ENCODE data around the gene FER1L5. TPM values are rescaled to one million over a fixed set of nuclear protein-coding genes. Genes with fewer than 3 reads are reported as not detected.

The FER1L5 gene
- total and polyA plus RNA-seq, 9 of the 15 experiments (the other 6 are each of a cell fraction or from before 2014, with no cell fraction given): 0.01 TPM; not detected in 6

DNA sequence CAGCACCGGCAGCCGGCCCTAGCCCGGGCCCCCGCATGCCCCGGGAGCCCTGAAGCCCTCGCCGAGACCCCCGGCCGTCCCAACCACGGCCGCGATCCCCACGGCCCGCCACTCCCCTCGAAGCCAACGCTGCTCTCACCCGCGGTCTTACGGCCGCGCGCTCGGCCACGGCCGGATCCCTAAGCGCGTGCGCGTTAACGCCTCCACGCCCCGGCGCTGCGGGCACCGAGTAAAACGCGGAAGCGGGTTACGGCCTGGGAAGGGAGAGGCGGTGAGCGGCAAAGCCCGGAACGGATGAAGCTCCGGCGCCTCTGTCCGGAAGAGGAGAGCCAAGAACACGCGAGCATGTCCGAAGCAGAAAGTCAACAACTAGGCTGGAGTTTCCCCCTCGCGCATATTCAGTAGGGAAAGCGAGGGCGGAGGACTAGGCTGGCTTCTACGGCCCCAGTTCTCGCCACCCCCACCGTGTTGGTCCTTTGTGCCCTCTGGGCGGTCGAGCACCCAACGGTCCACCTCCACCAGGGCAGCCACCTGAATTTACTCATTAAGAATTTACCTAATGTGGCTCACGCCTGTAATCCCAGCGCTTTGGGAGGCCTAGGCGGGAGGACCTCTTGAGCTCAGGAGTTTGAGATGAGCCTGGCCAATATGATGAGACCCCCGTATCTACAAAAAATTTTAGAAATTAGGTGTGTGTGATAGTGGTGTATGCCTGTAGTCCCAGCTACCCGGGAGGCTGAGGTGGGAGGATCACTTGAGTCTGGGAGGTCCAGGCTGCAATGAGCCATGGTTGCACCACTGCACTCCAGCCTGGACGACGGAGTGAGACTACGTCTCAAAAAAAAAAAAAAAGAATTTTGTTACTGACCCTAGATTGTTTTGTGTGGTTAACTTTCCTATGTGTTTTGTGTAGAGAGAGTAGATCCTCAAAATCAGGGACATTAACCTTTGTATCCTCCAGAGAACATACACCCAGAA, 4.1 kb upstream of the FER1L5 start, which contains the start of gene KANSL3 (continued):
- TF ChIP-seq PRMT5 (CRISPR knock-in tag; IDR thresholded peaks at IDR 0.05) (no peak), GABPA (tag; conservative IDR thresholded peaks at IDR 0.05; ENCODE audit: low read depth) (peak; percentile 75), ZC3H8 (IDR thresholded peaks at IDR 0.05) (no peak), TRIM24 (IDR thresholded peaks at IDR 0.05) (peak; percentile 42 to 49; a peak in 2 of 4 replicates), ZNF263 (CRISPR knock-in tag; IDR thresholded peaks at IDR 0.05; ENCODE audit: borderline replicate concordance) (no peak), ZNF583 (CRISPR knock-in tag; IDR thresholded peaks at IDR 0.05) (peak; percentile 57; the same call in 1 of the 2 replicates), HLTF (IDR thresholded peaks at IDR 0.05) (no peak), SIRT6 (IDR thresholded peaks at IDR 0.05; ENCODE audit: low read depth, low read length) (no peak), TEAD2 (tag; IDR thresholded peaks at IDR 0.05) (no peak), POLR2B (IDR thresholded peaks at IDR 0.05; ENCODE audit: low read depth, partially characterized antibody) (peak; percentile 67), ETV1 (tag; conservative IDR thresholded peaks at IDR 0.05; ENCODE audit: low read depth) (peak; percentile 98), KDM2B (CRISPR knock-in tag; IDR thresholded peaks at IDR 0.05) (peak; percentile 94), MYBL2 (IDR thresholded peaks at IDR 0.05; ENCODE audit: low read depth) (no peak), MYBL2 (CRISPR knock-in tag; IDR thresholded peaks at IDR 0.05; ENCODE audit: borderline replicate concordance) (no peak), MECOM (CRISPR knock-in tag; IDR thresholded peaks at IDR 0.05) (peak; percentile 68), TAF15 (IDR thresholded peaks at IDR 0.05; ENCODE audit: low read depth, low read length) (no peak), SMAD2 (IDR thresholded peaks at IDR 0.05; ENCODE audit: low read depth, low read length) (no peak; the same call in 1 of the 2 replicates), HIVEP1 (CRISPR knock-in tag; IDR thresholded peaks at IDR 0.05) (peak; percentile 31; the same call in 1 of the 2 replicates), ZKSCAN8 (CRISPR knock-in tag; IDR thresholded peaks at IDR 0.05) (no peak), CAMTA2 (CRISPR knock-in tag; conservative IDR thresholded peaks at IDR 0.05) (no peak), CBFA2T2 (conservative IDR thresholded peaks at IDR 0.05) (no peak), ZNF140 (CRISPR knock-in tag; IDR thresholded peaks at IDR 0.05) (no peak), ELF2 (CRISPR knock-in tag; IDR thresholded peaks at IDR 0.05) (peak; percentile 85)
- TF ChIP-seq, protein P1, sequence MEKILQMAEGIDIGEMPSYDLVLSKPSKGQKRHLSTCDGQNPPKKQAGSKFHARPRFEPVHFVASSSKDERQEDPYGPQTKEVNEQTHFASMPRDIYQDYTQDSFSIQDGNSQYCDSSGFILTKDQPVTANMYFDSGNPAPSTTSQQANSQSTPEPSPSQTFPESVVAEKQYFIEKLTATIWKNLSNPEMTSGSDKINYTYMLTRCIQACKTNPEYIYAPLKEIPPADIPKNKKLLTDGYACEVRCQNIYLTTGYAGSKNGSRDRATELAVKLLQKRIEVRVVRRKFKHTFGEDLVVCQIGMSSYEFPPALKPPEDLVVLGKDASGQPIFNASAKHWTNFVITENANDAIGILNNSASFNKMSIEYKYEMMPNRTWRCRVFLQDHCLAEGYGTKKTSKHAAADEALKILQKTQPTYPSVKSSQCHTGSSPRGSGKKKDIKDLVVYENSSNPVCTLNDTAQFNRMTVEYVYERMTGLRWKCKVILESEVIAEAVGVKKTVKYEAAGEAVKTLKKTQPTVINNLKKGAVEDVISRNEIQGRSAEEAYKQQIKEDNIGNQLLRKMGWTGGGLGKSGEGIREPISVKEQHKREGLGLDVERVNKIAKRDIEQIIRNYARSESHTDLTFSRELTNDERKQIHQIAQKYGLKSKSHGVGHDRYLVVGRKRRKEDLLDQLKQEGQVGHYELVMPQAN (IDR thresholded peaks at IDR 0.05; ENCODE audit: borderline replicate concordance): no peak; the same call in 1 of the 2 replicates
- TF ChIP-seq, protein P2, sequence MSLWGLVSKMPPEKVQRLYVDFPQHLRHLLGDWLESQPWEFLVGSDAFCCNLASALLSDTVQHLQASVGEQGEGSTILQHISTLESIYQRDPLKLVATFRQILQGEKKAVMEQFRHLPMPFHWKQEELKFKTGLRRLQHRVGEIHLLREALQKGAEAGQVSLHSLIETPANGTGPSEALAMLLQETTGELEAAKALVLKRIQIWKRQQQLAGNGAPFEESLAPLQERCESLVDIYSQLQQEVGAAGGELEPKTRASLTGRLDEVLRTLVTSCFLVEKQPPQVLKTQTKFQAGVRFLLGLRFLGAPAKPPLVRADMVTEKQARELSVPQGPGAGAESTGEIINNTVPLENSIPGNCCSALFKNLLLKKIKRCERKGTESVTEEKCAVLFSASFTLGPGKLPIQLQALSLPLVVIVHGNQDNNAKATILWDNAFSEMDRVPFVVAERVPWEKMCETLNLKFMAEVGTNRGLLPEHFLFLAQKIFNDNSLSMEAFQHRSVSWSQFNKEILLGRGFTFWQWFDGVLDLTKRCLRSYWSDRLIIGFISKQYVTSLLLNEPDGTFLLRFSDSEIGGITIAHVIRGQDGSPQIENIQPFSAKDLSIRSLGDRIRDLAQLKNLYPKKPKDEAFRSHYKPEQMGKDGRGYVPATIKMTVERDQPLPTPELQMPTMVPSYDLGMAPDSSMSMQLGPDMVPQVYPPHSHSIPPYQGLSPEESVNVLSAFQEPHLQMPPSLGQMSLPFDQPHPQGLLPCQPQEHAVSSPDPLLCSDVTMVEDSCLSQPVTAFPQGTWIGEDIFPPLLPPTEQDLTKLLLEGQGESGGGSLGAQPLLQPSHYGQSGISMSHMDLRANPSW (CRISPR knock-in tag; IDR thresholded peaks at IDR 0.05): peak; percentile 98
- TF ChIP-seq, protein P3, sequence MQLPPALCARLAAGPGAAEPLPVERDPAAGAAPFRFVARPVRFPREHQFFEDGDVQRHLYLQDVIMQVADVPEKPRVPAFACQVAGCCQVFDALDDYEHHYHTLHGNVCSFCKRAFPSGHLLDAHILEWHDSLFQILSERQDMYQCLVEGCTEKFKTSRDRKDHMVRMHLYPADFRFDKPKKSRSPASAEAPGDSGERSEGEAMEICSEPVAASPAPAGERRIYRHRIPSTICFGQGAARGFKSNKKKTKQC (CRISPR knock-in tag; IDR thresholded peaks at IDR 0.05): peak; percentile 83
